GM06990 (cell line): ENCODE results near the gene ZFHX3.

Experiments used
- DNase-seq: peaks from one replicate; pipeline ENCODE4 v3.0.0-alpha.2; 2011; ENCODE audit not compliant: insufficient read length; ENCODE audit errors: extremely low read depth
- H3K27me3 ChIP-seq: replicated peaks from 2 replicates; pipeline ENCODE4 v1.6.0; 2011; ENCODE audit warnings: low read length; ENCODE audit not compliant: control insufficient read depth, insufficient read depth
- H3K36me3 ChIP-seq: 2 replicates; pipeline ENCODE4 v1.5.1; 2011; ENCODE audit warnings: low read length; ENCODE audit not compliant: control insufficient read depth, insufficient read depth
- H3K4me3 ChIP-seq: replicated peaks from 2 replicates; pipeline ENCODE4 v1.5.1; 2011; ENCODE audit warnings: low read depth, mild to moderate bottlenecking, control low read depth, low read length
- TF ChIP-seq, protein P1 (sequence below): IDR thresholded peaks from 2 replicates; pipeline ENCODE4 v1.5.1; 2011; ENCODE audit warnings: low read length, control low read depth, mild to moderate bottlenecking, inconsistent platforms; ENCODE audit not compliant: insufficient read depth, poor library complexity, severe bottlenecking

ZFHX3 gene

GRCh38 chr16:72836181-72836580 lies 211.7 kb downstream of the ZFHX3 start:
- Histone ChIP-seq H3K4me3 (no peak overlapping the region), H3K36me3 (no peaks in the 10 kb centered on the region), H3K27me3 (no peaks in the 10 kb centered on the region)
- DNase-seq, result no peak
- TF ChIP-seq, protein P1, sequence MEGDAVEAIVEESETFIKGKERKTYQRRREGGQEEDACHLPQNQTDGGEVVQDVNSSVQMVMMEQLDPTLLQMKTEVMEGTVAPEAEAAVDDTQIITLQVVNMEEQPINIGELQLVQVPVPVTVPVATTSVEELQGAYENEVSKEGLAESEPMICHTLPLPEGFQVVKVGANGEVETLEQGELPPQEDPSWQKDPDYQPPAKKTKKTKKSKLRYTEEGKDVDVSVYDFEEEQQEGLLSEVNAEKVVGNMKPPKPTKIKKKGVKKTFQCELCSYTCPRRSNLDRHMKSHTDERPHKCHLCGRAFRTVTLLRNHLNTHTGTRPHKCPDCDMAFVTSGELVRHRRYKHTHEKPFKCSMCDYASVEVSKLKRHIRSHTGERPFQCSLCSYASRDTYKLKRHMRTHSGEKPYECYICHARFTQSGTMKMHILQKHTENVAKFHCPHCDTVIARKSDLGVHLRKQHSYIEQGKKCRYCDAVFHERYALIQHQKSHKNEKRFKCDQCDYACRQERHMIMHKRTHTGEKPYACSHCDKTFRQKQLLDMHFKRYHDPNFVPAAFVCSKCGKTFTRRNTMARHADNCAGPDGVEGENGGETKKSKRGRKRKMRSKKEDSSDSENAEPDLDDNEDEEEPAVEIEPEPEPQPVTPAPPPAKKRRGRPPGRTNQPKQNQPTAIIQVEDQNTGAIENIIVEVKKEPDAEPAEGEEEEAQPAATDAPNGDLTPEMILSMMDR, result no peak

- no peaks in the 10 kb centered on the region for H3K27me3 ChIP-seq
- H3K4me3 ChIP-seq, result no peak overlapping the region
- DNase-seq, result no peak
- TF ChIP-seq, protein P1, result no peak
- no peaks in the 10 kb centered on the region for H3K36me3 ChIP-seq
These were observed 212.8 kb downstream of the ZFHX3 start for GRCh38 chr16:72835086-72835485.

GRCh38 chr16:72834499-72834898 lies 213.4 kb downstream of the ZFHX3 start:
- DNase-seq, result no peak
- Histone ChIP-seq H3K27me3 (no peaks in the 10 kb centered on the region), H3K36me3 (no peaks in the 10 kb centered on the region), H3K4me3 (no peak overlapping the region)
- TF ChIP-seq, protein P1, result no peak

GRCh38 chr16:72833969-72834368 lies 214.0 kb downstream of the ZFHX3 start:
- TF ChIP-seq, protein P1, result no peak
- H3K36me3 ChIP-seq, result no peaks in the 10 kb centered on the region; the same call in 1 of the 2 replicates
- no peak overlapping the region for H3K4me3 ChIP-seq
- DNase-seq, result no peak
- H3K27me3 ChIP-seq, result no peaks in the 10 kb centered on the region

DNA sequence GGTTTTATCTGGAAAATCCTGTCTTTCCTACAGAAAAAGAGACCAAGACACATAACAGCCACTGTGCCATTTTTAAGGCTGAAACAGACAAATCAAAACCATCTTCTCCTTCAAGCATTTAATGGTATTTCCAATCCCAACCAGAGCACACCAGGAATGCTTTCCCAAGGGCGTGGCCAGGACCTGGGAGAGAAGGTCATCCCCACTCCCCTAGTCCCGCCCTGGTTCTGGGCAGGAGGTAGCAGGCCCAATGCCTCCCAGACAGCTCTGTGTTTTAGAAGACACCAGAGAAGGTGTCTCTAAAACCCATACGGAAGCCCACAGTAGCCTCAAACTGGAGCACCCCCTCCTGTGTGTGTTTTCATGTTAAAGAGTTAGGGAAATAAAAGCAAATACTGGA lies 214.4 kb downstream of the ZFHX3 start:
- Histone ChIP-seq H3K4me3 (no peak overlapping the region), H3K36me3 (no peaks in the 10 kb centered on the region; the same call in 1 of the 2 replicates), H3K27me3 (no peaks in the 10 kb centered on the region)
- TF ChIP-seq, protein P1, result no peak
- DNase-seq, result no peak

GRCh38 chr16:72832621-72833248 lies 215.2 kb downstream of the ZFHX3 start:
- TF ChIP-seq, protein P1, result peak; percentile 99
- H3K27me3 ChIP-seq, result no peaks in the 10 kb centered on the region
- no peaks in the 10 kb centered on the region; the same call in 1 of the 2 replicates for H3K36me3 ChIP-seq
- peak; percentile 61 for DNase-seq
- no peak overlapping the region for H3K4me3 ChIP-seq
